ENCODE results near the gene ROMO1. TPM values are rescaled to one million over a fixed set of nuclear protein-coding genes. Genes with fewer than 3 reads are reported as not detected.
"Not testable (repeated sequence)": the region's sequence is repeated elsewhere in the genome, so short reads cannot be mapped to it uniquely, and the experiment has no call there.

The ROMO1 gene
- polyA plus RNA-seq, 2 donors: 335 to 517 TPM

- WGBS, 2 donors: 70 to 72% methylated on average over 15 of the region's 15 CpGs
- Histone ChIP-seq H3K9me3 (ENCODE audit: control insufficient read depth in 2 of 2, insufficient read depth in 1 of 2, low read depth in 1 of 2, low read length in 1 of 2) (no peaks in the 10 kb centered on the region), H3K27me3 (ENCODE audit: control insufficient read depth in 1 of 2, insufficient read depth in 2 of 2, low read length in 2 of 2) (no peaks in the 10 kb centered on the region), H3K36me3 (ENCODE audit: control insufficient read depth in 2 of 2, insufficient read depth in 2 of 2, low read length in 1 of 2) (peaks cover 0 to 6% of the 10 kb centered on the region in 2 donors), H3K4me3 (ENCODE audit: low read depth in 1 of 2, low read length in 2 of 2) (no peak overlapping the region), H3K27ac (ENCODE audit: low read depth in 2 of 2, low read length in 1 of 2) (peak overlapping the region; percentile 27 to 70), H3K4me1 (ENCODE audit: control insufficient read depth in 2 of 2, insufficient read depth in 2 of 2, low read length in 1 of 2) (no peaks in the 10 kb centered on the region)
Observed at GRCh38 chr20:35743693-35744491, 44.7 kb downstream of the ROMO1 start.

DNA sequence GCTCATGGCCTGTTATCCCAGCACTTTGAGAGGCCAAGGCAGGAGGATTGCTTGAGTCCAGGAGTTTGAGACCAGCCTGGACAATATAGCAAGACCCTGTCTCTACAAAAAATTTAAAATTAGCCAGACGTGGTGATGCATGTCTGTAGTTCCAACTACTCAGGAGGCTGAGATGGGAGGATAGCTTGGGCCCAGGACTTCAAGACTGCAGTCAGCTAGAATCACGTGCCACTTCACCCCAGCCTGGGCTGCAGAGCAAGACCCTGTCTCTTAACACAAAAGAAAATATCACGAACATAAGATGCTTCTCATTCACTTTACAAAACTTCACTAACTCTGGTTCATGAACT, 45.3 kb downstream of the ROMO1 start:
- WGBS, 2 donors: 88 to 96% methylated on average over 3 of the region's 3 CpGs
- not testable (repeated sequence) for H3K27me3 ChIP-seq (ENCODE audit: control insufficient read depth in 1 of 2, insufficient read depth in 2 of 2, low read length in 2 of 2); H3K9me3 ChIP-seq (ENCODE audit: control insufficient read depth in 2 of 2, insufficient read depth in 1 of 2, low read depth in 1 of 2, low read length in 1 of 2); H3K4me3 ChIP-seq (ENCODE audit: low read depth in 1 of 2, low read length in 2 of 2); H3K4me1 ChIP-seq (ENCODE audit: control insufficient read depth in 2 of 2, insufficient read depth in 2 of 2, low read length in 1 of 2); H3K27ac ChIP-seq (ENCODE audit: low read depth in 2 of 2, low read length in 1 of 2); H3K36me3 ChIP-seq (ENCODE audit: control insufficient read depth in 2 of 2, insufficient read depth in 2 of 2, low read length in 1 of 2)

Other genes with a start within 250 kb of the ROMO1 start
- 10 to 100 TPM in 1 of 2 donors, 1 to 10 TPM in 1; 6.8 to 20.7 TPM for gene CEP250, start 243.8 kb upstream of the ROMO1 start, polyA plus RNA-seq
- gene C20orf173, start 169.8 kb upstream of the ROMO1 start, polyA plus RNA-seq: not detected
- 100 to 1,000 TPM; 104 to 148 TPM for gene ERGIC3, start 157.3 kb upstream of the ROMO1 start, polyA plus RNA-seq
- 1 to 10 TPM; 1.6 to 3.8 TPM for gene SPAG4, start 83.6 kb upstream of the ROMO1 start, polyA plus RNA-seq
- 100 to 1,000 TPM in 1 of 2 donors, 10 to 100 TPM in 1; 88.9 to 119 TPM for gene CPNE1, start 34.5 kb upstream of the ROMO1 start, polyA plus RNA-seq
- 10 to 100 TPM in 1 of 2 donors, 1 to 10 TPM in 1; 9.4 to 15.3 TPM for gene RBM12, start 34.5 kb upstream of the ROMO1 start, polyA plus RNA-seq
- gene NFS1, start 53 bp upstream of the ROMO1 start, polyA plus RNA-seq: 10 to 100 TPM; 18.2 to 23.4 TPM
- 100 to 1,000 TPM; 164 to 335 TPM for gene RBM39, start 42.9 kb downstream of the ROMO1 start, polyA plus RNA-seq
- 10 to 100 TPM; 13.0 to 15.8 TPM for gene PHF20, start 72.6 kb downstream of the ROMO1 start, polyA plus RNA-seq